ENCODE results near the gene PAX7.

- TF ChIP-seq MYC (IDR thresholded peaks at IDR 0.05; ENCODE audit: low read depth, low read length) (no peak), POLR2AphosphoS5 (IDR thresholded peaks at IDR 0.05; ENCODE audit: insufficient read depth, low read depth, low read length) (no peak), EZH2 (IDR thresholded peaks at IDR 0.05; ENCODE audit: borderline replicate concordance, low read depth, low read length, severe bottlenecking) (no peak), POLR2A (IDR thresholded peaks at IDR 0.05; ENCODE audit: low read depth, low read length) (no peak), FOS (IDR thresholded peaks at IDR 0.05; ENCODE audit: borderline replicate concordance, insufficient read depth, low read length) (no peak), GATA2 (IDR thresholded peaks at IDR 0.05; ENCODE audit: insufficient read depth, insufficient read length, low read depth, low read length) (no peak)
- TF ChIP-seq, protein P1, sequence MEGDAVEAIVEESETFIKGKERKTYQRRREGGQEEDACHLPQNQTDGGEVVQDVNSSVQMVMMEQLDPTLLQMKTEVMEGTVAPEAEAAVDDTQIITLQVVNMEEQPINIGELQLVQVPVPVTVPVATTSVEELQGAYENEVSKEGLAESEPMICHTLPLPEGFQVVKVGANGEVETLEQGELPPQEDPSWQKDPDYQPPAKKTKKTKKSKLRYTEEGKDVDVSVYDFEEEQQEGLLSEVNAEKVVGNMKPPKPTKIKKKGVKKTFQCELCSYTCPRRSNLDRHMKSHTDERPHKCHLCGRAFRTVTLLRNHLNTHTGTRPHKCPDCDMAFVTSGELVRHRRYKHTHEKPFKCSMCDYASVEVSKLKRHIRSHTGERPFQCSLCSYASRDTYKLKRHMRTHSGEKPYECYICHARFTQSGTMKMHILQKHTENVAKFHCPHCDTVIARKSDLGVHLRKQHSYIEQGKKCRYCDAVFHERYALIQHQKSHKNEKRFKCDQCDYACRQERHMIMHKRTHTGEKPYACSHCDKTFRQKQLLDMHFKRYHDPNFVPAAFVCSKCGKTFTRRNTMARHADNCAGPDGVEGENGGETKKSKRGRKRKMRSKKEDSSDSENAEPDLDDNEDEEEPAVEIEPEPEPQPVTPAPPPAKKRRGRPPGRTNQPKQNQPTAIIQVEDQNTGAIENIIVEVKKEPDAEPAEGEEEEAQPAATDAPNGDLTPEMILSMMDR (IDR thresholded peaks at IDR 0.05; ENCODE audit: extremely low read depth in 1 of 2, insufficient read depth in 1 of 2, low read depth in 1 of 2, low read length in 2 of 2) = no peak
- TF ChIP-seq, protein P2, sequence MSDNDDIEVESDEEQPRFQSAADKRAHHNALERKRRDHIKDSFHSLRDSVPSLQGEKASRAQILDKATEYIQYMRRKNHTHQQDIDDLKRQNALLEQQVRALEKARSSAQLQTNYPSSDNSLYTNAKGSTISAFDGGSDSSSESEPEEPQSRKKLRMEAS (IDR thresholded peaks at IDR 0.05; ENCODE audit: insufficient read depth, insufficient read length) = no peak
These were observed 39.6 kb downstream of the PAX7 start for GRCh38 chr1:18670121-18670867.
